GM12878 (cell line): ENCODE results near the gene GBA2. TPM values are rescaled to one million over a fixed set of nuclear protein-coding genes. Genes with fewer than 3 reads are reported as not detected.

Experiments
- ASH2L ChIP-seq: fragments of 300-600, 200-600 bp; sonication (generic); IDR thresholded peaks from 2 replicates; pipeline ENCODE4 v1.6.1; 2017; ENCODE audit warnings: low read depth, mild to moderate bottlenecking, borderline replicate concordance
- BCL11A ChIP-seq: IDR thresholded peaks from 2 replicates; pipeline ENCODE4 v1.6.1; 2011; ENCODE audit warnings: low read depth, low read length
- CBFB ChIP-seq: IDR thresholded peaks from 2 replicates; pipeline ENCODE4 v1.6.1; 2016; ENCODE audit warnings: antibody characterized with exemption, low read depth
- CBX5 ChIP-seq: sonication (generic); IDR thresholded peaks from 2 replicates; pipeline ENCODE4 v1.6.1; 2016; ENCODE audit warnings: low read depth, moderate library complexity, mild to moderate bottlenecking, inconsistent platforms
- EED ChIP-seq: sonication (generic); IDR thresholded peaks from 2 replicates; pipeline ENCODE4 v1.6.1; 2016; ENCODE audit warnings: antibody characterized with exemption, low read depth
- IKZF2 ChIP-seq, 2 experiments: fragments of 450-650 bp; IDR thresholded peaks; 2 replicates each; pipeline ENCODE4 v1.6.1; 2017; ENCODE audit warnings: mild to moderate bottlenecking in 2 of 2, moderate library complexity in 2 of 2
- NFYA ChIP-seq: IDR thresholded peaks from 2 replicates; pipeline ENCODE4 v1.6.1; 2011; ENCODE audit warnings: low read depth, mild to moderate bottlenecking, low read length, improper control_type of control experiment, borderline replicate concordance
- SUPT20H ChIP-seq: IDR thresholded peaks from 2 replicates; pipeline ENCODE4 v1.6.1; 2011; ENCODE audit warnings: low read depth, mild to moderate bottlenecking, low read length, moderate library complexity, borderline replicate concordance; ENCODE audit not compliant: control insufficient read depth
- TCF12 ChIP-seq: IDR thresholded peaks from 2 replicates; pipeline ENCODE4 v1.6.1; 2011; ENCODE audit warnings: low read depth, mild to moderate bottlenecking, low read length
- TCF3 ChIP-seq: IDR thresholded peaks from 2 replicates; pipeline ENCODE4 v1.6.1; 2012; ENCODE audit warnings: low read depth, mild to moderate bottlenecking, low read length, borderline replicate concordance; ENCODE audit not compliant: insufficient read depth
- YBX1 ChIP-seq: fragments of 450-650 bp; IDR thresholded peaks from 2 replicates; pipeline ENCODE4 v1.6.1; 2016; ENCODE audit warnings: antibody characterized with exemption
- polyA plus RNA-seq, 11 experiments: library from polyadenylated mRNA; depleted of rRNA in 4 of 11; unstranded in 6 of 11; stranded (reverse) in 5 of 11; fragments of >200 nt; fragmentation: Nextera tagmentation in 4 of 11; fragmentation: Illumina TruSeq in 1 of 11; extraction: Ambion mirVana in 4 of 11; extraction: Trizol in 1 of 11; gene quantifications; 1 replicate in 1 of 11; 2 replicates in 10 of 11; pipeline versions ENCODE4 v1.2.1 to v1.2.3, GENCODE V29; 2011 to 2016; ENCODE audit warnings: inconsistent platforms in 2 of 11, missing spikeins in 2 of 11, low read depth in 1 of 11
- total RNA-seq, 4 experiments: library from RNA; depleted of rRNA in 3 of 4; stranded (reverse); fragments of >200 nt in 3 of 4; fragmentation: Illumina TruSeq in 1 of 4; extraction: Trizol in 1 of 4; gene quantifications; 2 replicates each; pipeline versions ENCODE4 v1.2.1 to v1.2.3, GENCODE V29; 2013 to 2021
- TF ChIP-seq, protein P1 (sequence below): fragments of 450-650 bp; IDR thresholded peaks from 2 replicates; pipeline ENCODE4 v1.6.1; 2017; ENCODE audit warnings: mild to moderate bottlenecking, low read depth, inconsistent platforms; ENCODE audit not compliant: poor library complexity, severe bottlenecking
- TF ChIP-seq, protein P2 (sequence below): IDR thresholded peaks from 2 replicates; pipeline ENCODE4 v1.6.1; 2012; ENCODE audit warnings: improper control_type of control experiment, low read depth, low read length; ENCODE audit not compliant: insufficient replicate concordance
- TF ChIP-seq, protein P3 (sequence below): fragments of 450-650 bp; IDR thresholded peaks from 2 replicates; pipeline ENCODE4 v1.6.1; 2017; ENCODE audit warnings: antibody characterized with exemption, mild to moderate bottlenecking, moderate library complexity
- TF ChIP-seq, protein P4 (sequence below): fragments of 450-650 bp; formaldehyde crosslinking; IDR thresholded peaks from 2 replicates; pipeline ENCODE4 v1.4.0; 2022; ENCODE audit warnings: mild to moderate bottlenecking, moderate library complexity

Gene GBA2
- total and polyA plus RNA-seq, 10 of the 15 experiments (the other 5 are each of a cell fraction or from before 2014, with no cell fraction given) = 15.3 to 45.1 (median 29.1) TPM

DNA sequence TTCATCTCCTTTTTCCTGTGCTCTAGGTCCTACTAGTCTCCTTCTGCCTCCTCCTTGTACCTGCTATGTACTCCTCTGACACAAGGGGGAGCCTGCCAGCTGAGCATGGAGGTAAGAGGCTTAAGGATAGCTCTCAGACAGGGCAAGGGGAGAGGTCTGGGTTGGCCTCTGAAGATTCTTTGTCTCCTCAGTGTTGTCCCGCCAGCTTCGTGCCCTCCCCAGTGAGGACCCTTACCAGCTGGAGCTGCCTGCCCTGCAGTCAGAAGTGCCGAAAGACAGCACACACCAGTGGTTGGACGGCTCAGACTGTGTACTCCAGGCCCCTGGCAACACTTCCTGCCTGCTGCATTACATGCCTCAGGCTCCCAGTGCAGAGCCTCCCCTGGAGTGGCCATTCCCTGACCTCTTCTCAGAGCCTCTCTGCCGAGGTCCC lies 12.8 kb downstream of the GBA2 start (continued):
- TF ChIP-seq, protein P1, sequence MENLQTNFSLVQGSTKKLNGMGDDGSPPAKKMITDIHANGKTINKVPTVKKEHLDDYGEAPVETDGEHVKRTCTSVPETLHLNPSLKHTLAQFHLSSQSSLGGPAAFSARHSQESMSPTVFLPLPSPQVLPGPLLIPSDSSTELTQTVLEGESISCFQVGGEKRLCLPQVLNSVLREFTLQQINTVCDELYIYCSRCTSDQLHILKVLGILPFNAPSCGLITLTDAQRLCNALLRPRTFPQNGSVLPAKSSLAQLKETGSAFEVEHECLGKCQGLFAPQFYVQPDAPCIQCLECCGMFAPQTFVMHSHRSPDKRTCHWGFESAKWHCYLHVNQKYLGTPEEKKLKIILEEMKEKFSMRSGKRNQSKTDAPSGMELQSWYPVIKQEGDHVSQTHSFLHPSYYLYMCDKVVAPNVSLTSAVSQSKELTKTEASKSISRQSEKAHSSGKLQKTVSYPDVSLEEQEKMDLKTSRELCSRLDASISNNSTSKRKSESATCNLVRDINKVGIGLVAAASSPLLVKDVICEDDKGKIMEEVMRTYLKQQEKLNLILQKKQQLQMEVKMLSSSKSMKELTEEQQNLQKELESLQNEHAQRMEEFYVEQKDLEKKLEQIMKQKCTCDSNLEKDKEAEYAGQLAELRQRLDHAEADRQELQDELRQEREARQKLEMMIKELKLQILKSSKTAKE = no peak
- TF ChIP-seq, protein P2, sequence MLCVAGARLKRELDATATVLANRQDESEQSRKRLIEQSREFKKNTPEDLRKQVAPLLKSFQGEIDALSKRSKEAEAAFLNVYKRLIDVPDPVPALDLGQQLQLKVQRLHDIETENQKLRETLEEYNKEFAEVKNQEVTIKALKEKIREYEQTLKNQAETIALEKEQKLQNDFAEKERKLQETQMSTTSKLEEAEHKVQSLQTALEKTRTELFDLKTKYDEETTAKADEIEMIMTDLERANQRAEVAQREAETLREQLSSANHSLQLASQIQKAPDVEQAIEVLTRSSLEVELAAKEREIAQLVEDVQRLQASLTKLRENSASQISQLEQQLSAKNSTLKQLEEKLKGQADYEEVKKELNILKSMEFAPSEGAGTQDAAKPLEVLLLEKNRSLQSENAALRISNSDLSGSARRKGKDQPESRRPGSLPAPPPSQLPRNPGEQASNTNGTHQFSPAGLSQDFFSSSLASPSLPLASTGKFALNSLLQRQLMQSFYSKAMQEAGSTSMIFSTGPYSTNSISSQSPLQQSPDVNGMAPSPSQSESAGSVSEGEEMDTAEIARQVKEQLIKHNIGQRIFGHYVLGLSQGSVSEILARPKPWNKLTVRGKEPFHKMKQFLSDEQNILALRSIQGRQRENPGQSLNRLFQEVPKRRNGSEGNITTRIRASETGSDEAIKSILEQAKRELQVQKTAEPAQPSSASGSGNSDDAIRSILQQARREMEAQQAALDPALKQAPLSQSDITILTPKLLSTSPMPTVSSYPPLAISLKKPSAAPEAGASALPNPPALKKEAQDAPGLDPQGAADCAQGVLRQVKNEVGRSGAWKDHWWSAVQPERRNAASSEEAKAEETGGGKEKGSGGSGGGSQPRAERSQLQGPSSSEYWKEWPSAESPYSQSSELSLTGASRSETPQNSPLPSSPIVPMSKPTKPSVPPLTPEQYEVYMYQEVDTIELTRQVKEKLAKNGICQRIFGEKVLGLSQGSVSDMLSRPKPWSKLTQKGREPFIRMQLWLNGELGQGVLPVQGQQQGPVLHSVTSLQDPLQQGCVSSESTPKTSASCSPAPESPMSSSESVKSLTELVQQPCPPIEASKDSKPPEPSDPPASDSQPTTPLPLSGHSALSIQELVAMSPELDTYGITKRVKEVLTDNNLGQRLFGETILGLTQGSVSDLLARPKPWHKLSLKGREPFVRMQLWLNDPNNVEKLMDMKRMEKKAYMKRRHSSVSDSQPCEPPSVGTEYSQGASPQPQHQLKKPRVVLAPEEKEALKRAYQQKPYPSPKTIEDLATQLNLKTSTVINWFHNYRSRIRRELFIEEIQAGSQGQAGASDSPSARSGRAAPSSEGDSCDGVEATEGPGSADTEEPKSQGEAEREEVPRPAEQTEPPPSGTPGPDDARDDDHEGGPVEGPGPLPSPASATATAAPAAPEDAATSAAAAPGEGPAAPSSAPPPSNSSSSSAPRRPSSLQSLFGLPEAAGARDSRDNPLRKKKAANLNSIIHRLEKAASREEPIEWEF = no peak
- TF ChIP-seq TCF12 (no peak), NFYA (no peak), CBX5 (no peak), YBX1 (no peak), EED (no peak), SUPT20H (no peak), ASH2L (no peak), TCF3 (no peak), IKZF2 (IDR thresholded peaks at IDR 0.05) (no peak), BCL11A (no peak), CBFB (no peak)
- TF ChIP-seq, protein P3, sequence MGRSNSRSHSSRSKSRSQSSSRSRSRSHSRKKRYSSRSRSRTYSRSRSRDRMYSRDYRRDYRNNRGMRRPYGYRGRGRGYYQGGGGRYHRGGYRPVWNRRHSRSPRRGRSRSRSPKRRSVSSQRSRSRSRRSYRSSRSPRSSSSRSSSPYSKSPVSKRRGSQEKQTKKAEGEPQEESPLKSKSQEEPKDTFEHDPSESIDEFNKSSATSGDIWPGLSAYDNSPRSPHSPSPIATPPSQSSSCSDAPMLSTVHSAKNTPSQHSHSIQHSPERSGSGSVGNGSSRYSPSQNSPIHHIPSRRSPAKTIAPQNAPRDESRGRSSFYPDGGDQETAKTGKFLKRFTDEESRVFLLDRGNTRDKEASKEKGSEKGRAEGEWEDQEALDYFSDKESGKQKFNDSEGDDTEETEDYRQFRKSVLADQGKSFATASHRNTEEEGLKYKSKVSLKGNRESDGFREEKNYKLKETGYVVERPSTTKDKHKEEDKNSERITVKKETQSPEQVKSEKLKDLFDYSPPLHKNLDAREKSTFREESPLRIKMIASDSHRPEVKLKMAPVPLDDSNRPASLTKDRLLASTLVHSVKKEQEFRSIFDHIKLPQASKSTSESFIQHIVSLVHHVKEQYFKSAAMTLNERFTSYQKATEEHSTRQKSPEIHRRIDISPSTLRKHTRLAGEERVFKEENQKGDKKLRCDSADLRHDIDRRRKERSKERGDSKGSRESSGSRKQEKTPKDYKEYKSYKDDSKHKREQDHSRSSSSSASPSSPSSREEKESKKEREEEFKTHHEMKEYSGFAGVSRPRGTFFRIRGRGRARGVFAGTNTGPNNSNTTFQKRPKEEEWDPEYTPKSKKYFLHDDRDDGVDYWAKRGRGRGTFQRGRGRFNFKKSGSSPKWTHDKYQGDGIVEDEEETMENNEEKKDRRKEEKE = no peak
- TF ChIP-seq, protein P4, sequence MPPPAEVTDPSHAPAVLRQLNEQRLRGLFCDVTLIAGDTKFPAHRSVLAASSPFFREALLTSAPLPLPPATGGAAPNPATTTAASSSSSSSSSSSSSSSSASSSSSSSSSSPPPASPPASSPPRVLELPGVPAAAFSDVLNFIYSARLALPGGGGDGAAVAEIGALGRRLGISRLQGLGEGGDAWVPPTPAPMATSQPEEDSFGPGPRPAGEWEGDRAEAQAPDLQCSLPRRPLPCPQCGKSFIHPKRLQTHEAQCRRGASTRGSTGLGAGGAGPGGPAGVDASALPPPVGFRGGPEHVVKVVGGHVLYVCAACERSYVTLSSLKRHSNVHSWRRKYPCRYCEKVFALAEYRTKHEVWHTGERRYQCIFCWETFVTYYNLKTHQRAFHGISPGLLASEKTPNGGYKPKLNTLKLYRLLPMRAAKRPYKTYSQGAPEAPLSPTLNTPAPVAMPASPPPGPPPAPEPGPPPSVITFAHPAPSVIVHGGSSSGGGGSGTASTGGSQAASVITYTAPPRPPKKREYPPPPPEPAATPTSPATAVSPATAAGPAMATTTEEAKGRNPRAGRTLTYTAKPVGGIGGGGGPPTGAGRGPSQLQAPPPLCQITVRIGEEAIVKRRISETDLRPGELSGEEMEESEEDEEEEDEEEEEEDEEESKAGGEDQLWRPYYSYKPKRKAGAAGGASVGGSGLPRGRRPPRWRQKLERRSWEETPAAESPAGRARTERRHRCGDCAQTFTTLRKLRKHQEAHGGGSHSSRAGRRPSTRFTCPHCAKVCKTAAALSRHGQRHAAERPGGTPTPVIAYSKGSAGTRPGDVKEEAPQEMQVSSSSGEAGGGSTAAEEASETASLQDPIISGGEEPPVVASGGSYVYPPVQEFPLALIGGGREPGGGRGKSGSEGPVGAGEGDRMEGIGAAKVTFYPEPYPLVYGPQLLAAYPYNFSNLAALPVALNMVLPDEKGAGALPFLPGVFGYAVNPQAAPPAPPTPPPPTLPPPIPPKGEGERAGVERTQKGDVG (CRISPR knock-in tag) = no peak
